NCI-H2081 treated with DMSO at 0.1 percent for 48 hours (cell line): Measurements from ENCODE around the gene RPL7A.
"Not testable (repeated sequence)": the region's sequence is repeated elsewhere in the genome, so short reads cannot be mapped to it uniquely, and the experiment has no call there.

Experiments
- DNase-seq: peaks from one replicate; lab custom pipeline; 2025; lab: John Stamatoyannopoulos, UW

The RPL7A gene

GRCh38 chr9:133389025-133389557 is 41.1 kb downstream of the RPL7A start:
- DNase-seq = no peak

GRCh38 chr9:133389562-133389961 is 41.5 kb downstream of the RPL7A start:
- DNase-seq = no peak

- DNase-seq = no peak
Measured at GRCh38 chr9:133390713-133391112, 42.7 kb downstream of the RPL7A start.

- not testable (repeated sequence) for DNase-seq
Measured at GRCh38 chr9:133391449-133391848, 43.4 kb downstream of the RPL7A start.

GRCh38 chr9:133392308-133392707 is 44.3 kb downstream of the RPL7A start:
- DNase-seq = not testable (repeated sequence)

GRCh38 chr9:133393399-133393798 is 45.4 kb downstream of the RPL7A start:
- no peak for DNase-seq

- DNase-seq = no peak
Measured at GRCh38 chr9:133394687-133395271, 46.8 kb downstream of the RPL7A start.

- DNase-seq = no peak
Measured at GRCh38 chr9:133396952-133397351, 48.9 kb downstream of the RPL7A start.

- no peak for DNase-seq
Measured at GRCh38 chr9:133397370-133397769, 49.4 kb downstream of the RPL7A start.

- no peak for DNase-seq
Measured at GRCh38 chr9:133397895-133398294, 49.9 kb downstream of the RPL7A start.

GRCh38 chr9:133400292-133400691 is 52.3 kb downstream of the RPL7A start:
- no peak for DNase-seq
